ENCODE measurements around the gene MMP25. TPM values are rescaled to one million over a fixed set of nuclear protein-coding genes. Genes with fewer than 3 reads are reported as not detected.

MMP25 gene
- total and polyA plus RNA-seq, 9 of the 15 experiments (the other 6 are each of a cell fraction or from before 2014, with no cell fraction given) = 0.03 to 0.04 TPM; not detected in 7

DNA sequence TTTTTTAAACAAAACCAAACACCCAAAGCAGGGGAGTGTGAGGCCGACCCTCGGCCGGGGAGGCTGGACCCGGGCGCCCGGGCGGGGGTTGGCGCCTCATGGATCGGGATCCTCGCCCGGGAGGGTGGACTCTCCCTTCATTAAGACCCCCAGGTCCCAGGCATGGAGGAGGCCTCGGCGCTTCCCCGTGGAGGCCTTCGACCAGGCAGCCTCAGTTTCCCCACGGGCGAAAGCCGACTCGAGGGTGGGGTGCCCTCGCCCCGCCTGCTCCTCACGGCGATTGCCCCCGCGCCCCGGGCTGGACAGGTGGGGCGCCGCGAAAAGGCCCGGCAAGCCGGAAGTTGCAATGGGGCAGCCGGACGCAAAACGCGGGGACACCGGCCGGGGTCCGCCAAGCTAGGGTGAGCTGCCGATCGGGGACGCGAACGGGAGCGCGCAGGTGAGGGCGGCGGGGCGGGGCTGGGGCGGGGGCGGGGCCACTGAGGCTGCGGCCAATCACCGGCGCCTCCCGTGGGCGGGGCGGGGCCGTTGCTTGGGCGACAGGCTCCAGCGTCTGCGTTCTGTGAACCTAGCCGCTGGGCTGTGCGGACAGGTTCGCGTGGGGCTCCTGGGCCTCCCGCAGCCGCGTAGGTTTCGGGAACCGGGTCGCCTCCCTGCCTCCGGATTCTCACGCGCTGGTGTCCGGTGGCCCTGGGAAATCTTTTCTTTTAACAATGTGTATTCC is 60.0 kb downstream of the MMP25 start (continued):
- TF ChIP-seq ZSCAN32 (CRISPR knock-in tag; IDR thresholded peaks at IDR 0.05) (0 out of 2 replicates have a peak, but pooled peaks have one; percentile 15), ELF4 (CRISPR knock-in tag; IDR thresholded peaks at IDR 0.05) (0 out of 2 replicates have a peak, but pooled peaks have one; percentile 67), SAP30 (IDR thresholded peaks at IDR 0.05; ENCODE audit: borderline replicate concordance, insufficient read depth, low read depth, low read length, poor library complexity, severe bottlenecking) (peak; percentile 85), CREB1 (IDR thresholded peaks at IDR 0.05) (0 out of 2 replicates have a peak, but pooled peaks have one; percentile 25), CREB1 (CRISPR knock-in tag; IDR thresholded peaks at IDR 0.05) (peak; percentile 70; the same call in 1 of the 2 replicates), ZNF324 (CRISPR knock-in tag; IDR thresholded peaks at IDR 0.05) (peak; percentile 26; the same call in 1 of the 2 replicates), PTBP1 (IDR thresholded peaks at IDR 0.05; ENCODE audit: low read depth, low read length) (no peak), MEF2A (IDR thresholded peaks at IDR 0.05; ENCODE audit: control insufficient read depth, low read depth, low read length) (peak; percentile 11; the same call in 1 of the 2 replicates), GATAD2B (IDR thresholded peaks at IDR 0.05; ENCODE audit: borderline replicate concordance) (peak; percentile 88)
- TF ChIP-seq, protein P1, sequence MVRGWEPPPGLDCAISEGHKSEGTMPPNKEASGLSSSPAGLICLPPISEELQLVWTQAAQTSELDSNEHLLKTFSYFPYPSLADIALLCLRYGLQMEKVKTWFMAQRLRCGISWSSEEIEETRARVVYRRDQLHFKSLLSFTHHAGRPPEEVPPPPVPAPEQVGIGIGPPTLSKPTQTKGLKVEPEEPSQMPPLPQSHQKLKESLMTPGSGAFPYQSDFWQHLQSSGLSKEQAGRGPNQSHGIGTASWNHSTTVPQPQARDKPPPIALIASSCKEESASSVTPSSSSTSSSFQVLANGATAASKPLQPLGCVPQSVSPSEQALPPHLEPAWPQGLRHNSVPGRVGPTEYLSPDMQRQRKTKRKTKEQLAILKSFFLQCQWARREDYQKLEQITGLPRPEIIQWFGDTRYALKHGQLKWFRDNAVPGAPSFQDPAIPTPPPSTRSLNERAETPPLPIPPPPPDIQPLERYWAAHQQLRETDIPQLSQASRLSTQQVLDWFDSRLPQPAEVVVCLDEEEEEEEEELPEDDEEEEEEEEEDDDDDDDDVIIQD (CRISPR knock-in tag; IDR thresholded peaks at IDR 0.05) = 0 out of 2 replicates have a peak, but pooled peaks have one; percentile 42
- TF ChIP-seq, protein P2, sequence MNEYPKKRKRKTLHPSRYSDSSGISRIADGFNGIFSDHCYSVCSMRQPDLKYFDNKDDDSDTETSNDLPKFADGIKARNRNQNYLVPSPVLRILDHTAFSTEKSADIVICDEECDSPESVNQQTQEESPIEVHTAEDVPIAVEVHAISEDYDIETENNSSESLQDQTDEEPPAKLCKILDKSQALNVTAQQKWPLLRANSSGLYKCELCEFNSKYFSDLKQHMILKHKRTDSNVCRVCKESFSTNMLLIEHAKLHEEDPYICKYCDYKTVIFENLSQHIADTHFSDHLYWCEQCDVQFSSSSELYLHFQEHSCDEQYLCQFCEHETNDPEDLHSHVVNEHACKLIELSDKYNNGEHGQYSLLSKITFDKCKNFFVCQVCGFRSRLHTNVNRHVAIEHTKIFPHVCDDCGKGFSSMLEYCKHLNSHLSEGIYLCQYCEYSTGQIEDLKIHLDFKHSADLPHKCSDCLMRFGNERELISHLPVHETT (CRISPR knock-in tag; conservative IDR thresholded peaks at IDR 0.05 in 1 of 2, IDR thresholded peaks at IDR 0.05 in 1 of 2) = peak in 1 of 2 experiments; percentile 93; a peak in 2 of 4 replicates
- TF ChIP-seq, protein P3, sequence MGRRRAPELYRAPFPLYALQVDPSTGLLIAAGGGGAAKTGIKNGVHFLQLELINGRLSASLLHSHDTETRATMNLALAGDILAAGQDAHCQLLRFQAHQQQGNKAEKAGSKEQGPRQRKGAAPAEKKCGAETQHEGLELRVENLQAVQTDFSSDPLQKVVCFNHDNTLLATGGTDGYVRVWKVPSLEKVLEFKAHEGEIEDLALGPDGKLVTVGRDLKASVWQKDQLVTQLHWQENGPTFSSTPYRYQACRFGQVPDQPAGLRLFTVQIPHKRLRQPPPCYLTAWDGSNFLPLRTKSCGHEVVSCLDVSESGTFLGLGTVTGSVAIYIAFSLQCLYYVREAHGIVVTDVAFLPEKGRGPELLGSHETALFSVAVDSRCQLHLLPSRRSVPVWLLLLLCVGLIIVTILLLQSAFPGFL (CRISPR knock-in tag; IDR thresholded peaks at IDR 0.05) = 0 out of 2 replicates have a peak, but pooled peaks have one; percentile 14

Measured in K562 (cell line).